HUES6 (cell line): ENCODE results near the gene SELENON.
"Not testable (repeated sequence)": the region's sequence is repeated elsewhere in the genome, so short reads cannot be mapped to it uniquely, and the experiment has no call there.

ENCODE experiments used
- H3K27ac ChIP-seq: 2 replicates; pipeline ENCODE4 v1.7.0; 2013; ENCODE audit warnings: low read depth, mild to moderate bottlenecking, low read length, inconsistent platforms
- H3K27me3 ChIP-seq: 2 replicates; pipeline ENCODE4 v1.6.1; 2013; ENCODE audit warnings: low read length; ENCODE audit not compliant: control insufficient read depth, insufficient read depth
- H3K36me3 ChIP-seq: 2 replicates; pipeline ENCODE4 v1.6.1; 2013; ENCODE audit warnings: low read length; ENCODE audit not compliant: control insufficient read depth, insufficient read depth
- H3K4me1 ChIP-seq: 2 replicates; pipeline ENCODE4 v1.6.1; 2013; ENCODE audit warnings: low read length; ENCODE audit not compliant: control insufficient read depth, insufficient read depth
- H3K4me3 ChIP-seq: 2 replicates; pipeline ENCODE4 v1.5.1; 2013; ENCODE audit warnings: low read depth, low read length
- H3K9ac ChIP-seq: one replicate; pipeline ENCODE4 v1.6.1; 2013; ENCODE audit warnings: mild to moderate bottlenecking, low read length
- H3K9me3 ChIP-seq: 2 replicates; pipeline ENCODE4 v1.6.1; 2013; ENCODE audit warnings: low read depth, low read length; ENCODE audit not compliant: control insufficient read depth, insufficient read depth

The SELENON gene

GRCh38 chr1:25825605-25826004, 25.6 kb downstream of the SELENON start:
- Histone ChIP-seq H3K27me3 (no peaks in the 10 kb centered on the region), H3K4me3 (no peak overlapping the region), H3K9me3 (no peaks in the 10 kb centered on the region), H3K4me1 (peaks cover 10% of the 10 kb centered on the region; the same call in 1 of the 2 replicates), H3K9ac (no peak overlapping the region), H3K36me3 (peaks cover 48% of the 10 kb centered on the region), H3K27ac (no peak overlapping the region)

- Histone ChIP-seq H3K4me1 (peaks cover 3% of the 10 kb centered on the region; the same call in 1 of the 2 replicates), H3K36me3 (peaks cover 58% of the 10 kb centered on the region), H3K4me3 (no peak overlapping the region), H3K27ac (no peak overlapping the region), H3K9ac (no peak overlapping the region), H3K9me3 (no peaks in the 10 kb centered on the region), H3K27me3 (no peaks in the 10 kb centered on the region)
Measured at GRCh38 chr1:25826571-25826970, 26.6 kb downstream of the SELENON start.

GRCh38 chr1:25828491-25828890, 28.5 kb downstream of the SELENON start:
- no peaks in the 10 kb centered on the region for H3K9me3 ChIP-seq

GRCh38 chr1:25829046-25829445, 29.1 kb downstream of the SELENON start:
- Histone ChIP-seq H3K27ac (no peak overlapping the region), H3K4me3 (no peak overlapping the region), H3K4me1 (no peaks in the 10 kb centered on the region; the same call in 1 of the 2 replicates), H3K9ac (no peak overlapping the region), H3K27me3 (no peaks in the 10 kb centered on the region), H3K9me3 (no peaks in the 10 kb centered on the region), H3K36me3 (peaks cover 82% of the 10 kb centered on the region)

More at GRCh38 chr1:25828491-25828890, 28.5 kb downstream of the SELENON start:
- no peak overlapping the region for H3K4me3 ChIP-seq
- no peak overlapping the region for H3K9ac ChIP-seq
- H3K36me3 ChIP-seq = peaks cover 77% of the 10 kb centered on the region
- H3K4me1 ChIP-seq = no peaks in the 10 kb centered on the region; the same call in 1 of the 2 replicates
- H3K27ac ChIP-seq = no peak overlapping the region
- H3K27me3 ChIP-seq = no peaks in the 10 kb centered on the region

GRCh38 chr1:25831569-25832196, 31.7 kb downstream of the SELENON start:
- H3K4me3 ChIP-seq = no peak overlapping the region
- H3K36me3 ChIP-seq = peaks cover 91% of the 10 kb centered on the region
- no peak overlapping the region for H3K9ac ChIP-seq
- no peaks in the 10 kb centered on the region for H3K27me3 ChIP-seq
- no peaks in the 10 kb centered on the region for H3K9me3 ChIP-seq
- peaks cover under 1% of the 10 kb centered on the region; the same call in 1 of the 2 replicates for H3K4me1 ChIP-seq
- H3K27ac ChIP-seq = no peak overlapping the region

- Histone ChIP-seq H3K27ac (no peak overlapping the region), H3K27me3 (no peaks in the 10 kb centered on the region), H3K4me3 (no peak overlapping the region), H3K4me1 (peaks cover 5% of the 10 kb centered on the region; the same call in 1 of the 2 replicates), H3K9me3 (no peaks in the 10 kb centered on the region), H3K9ac (no peak overlapping the region), H3K36me3 (peaks cover 91% of the 10 kb centered on the region)
Measured at GRCh38 chr1:25832336-25833037, 32.5 kb downstream of the SELENON start.

- H3K4me1 ChIP-seq = peaks cover 5% of the 10 kb centered on the region; the same call in 1 of the 2 replicates
- no peaks in the 10 kb centered on the region for H3K27me3 ChIP-seq
- H3K9me3 ChIP-seq = no peaks in the 10 kb centered on the region
- no peak overlapping the region for H3K4me3 ChIP-seq
- H3K36me3 ChIP-seq = peaks cover 84% of the 10 kb centered on the region
- H3K9ac ChIP-seq = no peak overlapping the region
- no peak overlapping the region for H3K27ac ChIP-seq
Measured at GRCh38 chr1:25833158-25833557, 33.2 kb downstream of the SELENON start.

GRCh38 chr1:25834894-25835293, 34.9 kb downstream of the SELENON start:
- Histone ChIP-seq H3K27ac (no peak overlapping the region), H3K36me3 (peaks cover 67% of the 10 kb centered on the region), H3K27me3 (no peaks in the 10 kb centered on the region)

GRCh38 chr1:25836695-25837094, 36.7 kb downstream of the SELENON start:
- Histone ChIP-seq H3K27ac (no peak overlapping the region), H3K9ac (no peak overlapping the region), H3K4me3 (no peak overlapping the region), H3K4me1 (peaks cover 5% of the 10 kb centered on the region; the same call in 1 of the 2 replicates), H3K36me3 (peaks cover 49% of the 10 kb centered on the region), H3K27me3 (no peaks in the 10 kb centered on the region), H3K9me3 (no peaks in the 10 kb centered on the region)

More at GRCh38 chr1:25834894-25835293, 34.9 kb downstream of the SELENON start:
- no peak overlapping the region for H3K4me3 ChIP-seq
- no peaks in the 10 kb centered on the region for H3K9me3 ChIP-seq
- no peak overlapping the region for H3K9ac ChIP-seq
- H3K4me1 ChIP-seq = peaks cover 5% of the 10 kb centered on the region; the same call in 1 of the 2 replicates

- Histone ChIP-seq H3K9ac (no peak overlapping the region), H3K9me3 (no peaks in the 10 kb centered on the region), H3K4me3 (no peak overlapping the region), H3K27me3 (no peaks in the 10 kb centered on the region), H3K36me3 (peaks cover 42% of the 10 kb centered on the region), H3K27ac (no peak overlapping the region), H3K4me1 (peaks cover 5% of the 10 kb centered on the region; the same call in 1 of the 2 replicates)
Measured at GRCh38 chr1:25837262-25837875, 37.4 kb downstream of the SELENON start.

- H3K27me3 ChIP-seq, H3K9me3 ChIP-seq, H3K4me1 ChIP-seq, H3K4me3 ChIP-seq, H3K27ac ChIP-seq, H3K9ac ChIP-seq: not testable (repeated sequence)
- H3K36me3 ChIP-seq = peaks cover 20% of the 10 kb centered on the region
Measured at GRCh38 chr1:25839808-25840207, 39.8 kb downstream of the SELENON start.
